CD14-positive monocyte (primary cell): ENCODE results near the gene UNG. TPM values are rescaled to one million over a fixed set of nuclear protein-coding genes. Genes with fewer than 3 reads are reported as not detected.
A peak's percentile ranks its signal among the peaks of the same experiment; 100 is the strongest.

Experiments used
- DNase-seq, 3 donors: peaks; one replicate each; pipeline ENCODE4 v3.0.0-alpha.2; 2011 to 2022
- H2AFZ ChIP-seq: 2 replicates; pipeline ENCODE4 v1.6.0; 2012; ENCODE audit warnings: mild to moderate bottlenecking, low read depth, low read length, inconsistent platforms; ENCODE audit not compliant: insufficient read depth, poor library complexity, severe bottlenecking
- H3K27ac ChIP-seq, 2 donors: 1 replicate in 1 of 2; 2 replicates in 1 of 2; pipeline ENCODE4 v1.5.1; 2012 to 2013; ENCODE audit warnings: low read length in 2 of 2, control low read depth in 1 of 2, inconsistent platforms in 1 of 2, low read depth in 1 of 2, mild to moderate bottlenecking in 1 of 2
- H3K27me3 ChIP-seq, 2 donors: one replicate each; pipeline versions ENCODE4 v1.6.0 to v1.6.1; 2011 to 2013; ENCODE audit warnings: low read length in 2 of 2; ENCODE audit not compliant: control insufficient read depth in 2 of 2, insufficient read depth in 2 of 2
- H3K36me3 ChIP-seq, 2 donors: replicated peaks in 1 of 2; 1 replicate in 1 of 2; 2 replicates in 1 of 2; pipeline versions ENCODE4 v1.5.1 to v1.6.1; 2012 to 2013; ENCODE audit warnings: low read length in 2 of 2, control low read depth in 1 of 2, inconsistent platforms in 1 of 2, mild to moderate bottlenecking in 1 of 2; ENCODE audit not compliant: insufficient read depth in 2 of 2, control insufficient read depth in 1 of 2
- H3K4me1 ChIP-seq, 2 donors: 1 replicate in 1 of 2; 2 replicates in 1 of 2; pipeline versions ENCODE4 v1.5.1 to v1.6.1; 2012 to 2013; ENCODE audit warnings: low read length in 2 of 2, control low read depth in 1 of 2, inconsistent platforms in 1 of 2, mild to moderate bottlenecking in 1 of 2, moderate library complexity in 1 of 2; ENCODE audit not compliant: insufficient read depth in 2 of 2, control insufficient read depth in 1 of 2
- H3K4me2 ChIP-seq: replicated peaks from 2 replicates; pipeline ENCODE3; 2012; ENCODE audit warnings: low read length, moderate library complexity, mild to moderate bottlenecking; ENCODE audit not compliant: poor library complexity, severe bottlenecking; ENCODE audit errors: extremely low read depth
- H3K4me3 ChIP-seq, 3 experiments: fragments of 200-600 bp in 1 of 3; sonication (generic) in 1 of 3; replicated peaks in 1 of 3; 1 replicate in 2 of 3; 2 replicates in 1 of 3; pipeline ENCODE4 v1.5.1; 2011 to 2013; ENCODE audit warnings: low read length in 3 of 3, mild to moderate bottlenecking in 3 of 3, control low read depth in 2 of 3, low read depth in 2 of 3, inconsistent platforms in 1 of 3, moderate library complexity in 1 of 3
- H3K79me2 ChIP-seq: 2 replicates; pipeline ENCODE4 v1.6.0; 2012; ENCODE audit warnings: mild to moderate bottlenecking, control low read depth, inconsistent platforms, low read length, moderate library complexity; ENCODE audit not compliant: insufficient read depth
- H3K9ac ChIP-seq: 2 replicates; pipeline ENCODE4 v1.6.0; 2017; ENCODE audit warnings: low read length, mild to moderate bottlenecking; ENCODE audit not compliant: insufficient read depth, poor library complexity, severe bottlenecking
- H3K9me3 ChIP-seq, 2 donors: replicated peaks in 1 of 2; 1 replicate in 1 of 2; 2 replicates in 1 of 2; pipeline versions ENCODE4 v1.5.1 to v1.6.1; 2012 to 2013; ENCODE audit warnings: low read length in 2 of 2, control low read depth in 1 of 2; ENCODE audit not compliant: control insufficient read depth in 1 of 2, insufficient read depth in 1 of 2
- H4K20me1 ChIP-seq: 2 replicates; pipeline ENCODE4 v1.6.0; 2012; ENCODE audit warnings: mild to moderate bottlenecking, low read length, control low read depth, moderate library complexity; ENCODE audit not compliant: insufficient read depth
- H3K27ac Mint-ChIP-seq, 7 donors: one replicate each; pipeline ENCODE4 v1.8.0; 2020; ENCODE audit warnings: mild to moderate bottlenecking in 7 of 7, mixed read lengths in 7 of 7, moderate library complexity in 6 of 7, inconsistent platforms in 2 of 7
- H3K27me3 Mint-ChIP-seq, 3 donors: one replicate each; pipeline ENCODE4 v1.8.0; 2021 to 2022; ENCODE audit warnings: low read depth in 3 of 3, mild to moderate bottlenecking in 3 of 3, mixed read lengths in 3 of 3, moderate library complexity in 3 of 3, inconsistent platforms in 1 of 3
- H3K36me3 Mint-ChIP-seq, 2 donors: one replicate each; pipeline ENCODE4 v1.8.0; 2020; ENCODE audit warnings: mixed read lengths in 2 of 2, inconsistent platforms in 1 of 2, mild to moderate bottlenecking in 1 of 2
- H3K4me1 Mint-ChIP-seq: one replicate; pipeline ENCODE4 v1.8.0; 2020; ENCODE audit warnings: mild to moderate bottlenecking, mixed read lengths
- H3K4me3 Mint-ChIP-seq, 2 donors: one replicate each; pipeline ENCODE4 v1.8.0; 2020; ENCODE audit warnings: mild to moderate bottlenecking in 2 of 2, mixed read lengths in 2 of 2, moderate library complexity in 1 of 2
- H3K9me3 Mint-ChIP-seq, 7 donors: one replicate each; pipeline ENCODE4 v1.8.0; 2020 to 2022; ENCODE audit warnings: mixed read lengths in 7 of 7, mild to moderate bottlenecking in 6 of 7, moderate library complexity in 6 of 7, inconsistent platforms in 2 of 7
- WGBS: methylation state at CpG from one replicate; pipeline ENCODE4 v1.1.5; 2013; ENCODE audit warnings: missing lambda C conversion rate; ENCODE audit not compliant: insufficient coverage; 5-methylcytosine and 5-hydroxymethylcytosine counted together
- intact Hi-C, 2 donors: fragments of 100-400 bp; cut with micrococcal nuclease; formaldehyde crosslinking; loops; one replicate each; pipeline versions ENCODE4 v1.15.0 to v1.15.1; 2023
- polyA plus RNA-seq, 3 donors: library from polyadenylated mRNA; depleted of rRNA in 1 of 3; unstranded in 2 of 3; stranded (reverse) in 1 of 3; fragments of 300-500 nt in 2 of 3; fragments of >200 nt in 1 of 3; fragmentation: Illumina TruSeq in 2 of 3; gene quantifications; 1 replicate in 2 of 3; 2 replicates in 1 of 3; pipeline ENCODE4 v1.2.3, GENCODE V29; 2012 to 2021
- TF ChIP-seq, protein P1 (sequence below): fragments of 200-600 bp; IDR thresholded peaks from one replicate; pipeline ENCODE4 v1.8.0; 2022; ENCODE audit warnings: antibody characterized with exemption, mild to moderate bottlenecking

UNG gene
- polyA plus RNA-seq, 3 donors: 1.1 to 2.1 (median 2.0) TPM

DNA sequence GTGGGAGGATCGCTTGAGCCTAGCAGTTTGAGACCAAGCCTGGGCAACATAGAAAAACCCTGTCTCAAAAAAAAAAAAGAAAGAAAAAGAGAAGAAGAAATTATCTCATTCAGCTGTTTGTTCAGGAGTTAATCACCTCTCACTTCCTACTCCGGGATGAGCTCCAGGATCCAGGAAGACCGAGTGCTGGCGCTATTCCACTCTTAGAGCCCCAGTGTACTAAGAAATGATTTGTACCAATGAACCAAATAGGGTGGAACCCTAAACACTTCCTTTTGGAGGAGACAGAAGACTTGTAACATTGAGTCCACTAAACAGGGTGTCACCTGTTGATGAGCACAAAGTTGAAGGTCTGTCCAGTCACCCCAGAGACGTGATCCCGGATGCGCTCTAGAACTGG, 7.7 kb upstream of the UNG start:
- H3K9ac ChIP-seq: no peak overlapping the region
- 97% methylated on average over 5 of the region's 7 CpGs for WGBS
- H3K9me3 ChIP-seq: no peaks in the 10 kb centered on the region
- peaks cover 42 to 52% of the 10 kb centered on the region in 2 donors for H3K36me3 ChIP-seq
- Mint-ChIP-seq H3K4me3 (no peak overlapping the region), H3K27ac (no peak overlapping the region), H3K36me3 (peaks cover 40 to 46% of the 10 kb centered on the region in 2 donors), H3K4me1 (peaks cover 22% of the 10 kb centered on the region), H3K27me3 (peaks cover 0 to 2% (median 0%) of the 10 kb centered on the region in 3 donors), H3K9me3 (peaks cover 0 to 2% (median 0%) of the 10 kb centered on the region in 7 donors)
- H4K20me1 ChIP-seq: no peaks in the 10 kb centered on the region
- DNase-seq: no peak
- H3K4me3 ChIP-seq: no peak overlapping the region
- intact Hi-C loops: loop anchor here (10.0 kb wide), 7 partner anchors 125 to 575 kb away; partner anchors contain the start of genes FICD (in 2 of the 2) and SSH1 (in 1 of the 2)
- no peak overlapping the region for H2AFZ ChIP-seq
- no peaks in the 10 kb centered on the region for H3K27me3 ChIP-seq
- H3K4me1 ChIP-seq: peaks cover 15 to 16% of the 10 kb centered on the region in 2 donors
- no peak overlapping the region for H3K4me2 ChIP-seq
- no peaks in the 10 kb centered on the region for H3K79me2 ChIP-seq
- H3K27ac ChIP-seq: no peak overlapping the region
- TF ChIP-seq, protein P1, sequence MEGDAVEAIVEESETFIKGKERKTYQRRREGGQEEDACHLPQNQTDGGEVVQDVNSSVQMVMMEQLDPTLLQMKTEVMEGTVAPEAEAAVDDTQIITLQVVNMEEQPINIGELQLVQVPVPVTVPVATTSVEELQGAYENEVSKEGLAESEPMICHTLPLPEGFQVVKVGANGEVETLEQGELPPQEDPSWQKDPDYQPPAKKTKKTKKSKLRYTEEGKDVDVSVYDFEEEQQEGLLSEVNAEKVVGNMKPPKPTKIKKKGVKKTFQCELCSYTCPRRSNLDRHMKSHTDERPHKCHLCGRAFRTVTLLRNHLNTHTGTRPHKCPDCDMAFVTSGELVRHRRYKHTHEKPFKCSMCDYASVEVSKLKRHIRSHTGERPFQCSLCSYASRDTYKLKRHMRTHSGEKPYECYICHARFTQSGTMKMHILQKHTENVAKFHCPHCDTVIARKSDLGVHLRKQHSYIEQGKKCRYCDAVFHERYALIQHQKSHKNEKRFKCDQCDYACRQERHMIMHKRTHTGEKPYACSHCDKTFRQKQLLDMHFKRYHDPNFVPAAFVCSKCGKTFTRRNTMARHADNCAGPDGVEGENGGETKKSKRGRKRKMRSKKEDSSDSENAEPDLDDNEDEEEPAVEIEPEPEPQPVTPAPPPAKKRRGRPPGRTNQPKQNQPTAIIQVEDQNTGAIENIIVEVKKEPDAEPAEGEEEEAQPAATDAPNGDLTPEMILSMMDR: no peak

DNA sequence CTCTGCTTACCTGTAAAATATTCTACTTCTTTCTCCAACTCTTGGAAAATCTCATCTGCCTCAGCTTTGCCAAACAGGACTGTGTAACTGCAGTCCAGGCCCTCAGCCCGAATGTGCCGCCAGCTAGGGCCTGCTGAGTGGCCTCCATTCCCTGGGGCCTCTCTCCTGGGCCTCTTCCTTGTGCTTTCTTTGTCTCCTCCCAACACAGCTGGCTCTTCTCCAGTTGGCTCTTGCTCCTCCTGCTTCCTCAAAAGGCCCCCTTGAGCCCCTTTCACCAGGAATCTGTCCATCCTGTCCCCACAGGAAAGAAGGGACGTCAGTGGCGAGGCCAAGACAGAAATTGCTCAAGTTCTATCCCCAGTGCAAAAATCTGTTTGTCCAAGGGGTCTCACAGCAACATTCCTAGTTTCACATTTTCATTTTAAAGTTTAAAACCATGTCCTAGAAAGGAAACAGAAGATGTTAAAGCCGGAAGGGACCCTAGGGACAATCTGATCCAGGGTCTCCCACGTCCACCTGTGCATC, 4.8 kb upstream of the UNG start:
- Mint-ChIP-seq H3K4me3 (peak overlapping the region; percentile 77 to 87), H3K4me1 (peaks cover 22% of the 10 kb centered on the region), H3K27me3 (peaks cover 0 to 2% (median 0%) of the 10 kb centered on the region in 3 donors), H3K27ac (peak overlapping the region; percentile 75 to 92 (median 85)), H3K9me3 (peaks cover 0 to 2% (median 0%) of the 10 kb centered on the region in 7 donors), H3K36me3 (peaks cover 16 to 21% of the 10 kb centered on the region in 2 donors)
- Histone ChIP-seq H3K9ac (peak overlapping the region; percentile 48), H3K4me2 (peak overlapping the region; percentile 78), H3K27ac (peak overlapping the region in 1 of 2 donors; percentile 68), H4K20me1 (no peaks in the 10 kb centered on the region), H3K4me3 (peak overlapping the region; percentile 42 to 70 (median 46)), H3K9me3 (no peaks in the 10 kb centered on the region), H3K36me3 (peaks cover 19 to 23% of the 10 kb centered on the region in 2 donors), H3K79me2 (no peaks in the 10 kb centered on the region), H3K4me1 (peaks cover 21% of the 10 kb centered on the region in 2 donors), H2AFZ (peak overlapping the region; percentile 79), H3K27me3 (no peaks in the 10 kb centered on the region)
- WGBS: 43% methylated on average over 6 of the region's 6 CpGs
- intact Hi-C loops: loop anchor here (1.0 to 10.0 kb wide), 9 partner anchors 40 to 578 kb away; partner anchors contain the start of genes FICD (in 2 of the 2), SSH1 (in 1 of the 2) and USP30 (in 1 of the 2)
- TF ChIP-seq, protein P1: no peak
- peak in 1 of 3 donors; percentile 9 for DNase-seq
